Activated naive CD4-positive, alpha-beta T cell treated with anti-CD3 and anti-CD28 coated beads for 36 hours (primary cell): ENCODE results near the gene NCLN. TPM values are rescaled to one million over a fixed set of nuclear protein-coding genes. Genes with fewer than 3 reads are reported as not detected.
"Not testable (repeated sequence)": the region's sequence is repeated elsewhere in the genome, so short reads cannot be mapped to it uniquely, and the experiment has no call there.

Experiments used
- CTCF ChIA-PET: fragments of 350-600 bp; sonication (Branson Sonifier 250); formaldehyde crosslinking; loops from one replicate; lab custom pipeline; 2021; ENCODE audit warnings: antibody characterized with exemption; lab: Charles Lee
- DNase-seq: peaks from one replicate; pipeline ENCODE4 v3.0.0-alpha.2; 2020
- H3K27ac Mint-ChIP-seq: one replicate; pipeline ENCODE4 v1.8.0; 2021; ENCODE audit warnings: mild to moderate bottlenecking, mixed read lengths
- H3K27me3 Mint-ChIP-seq: one replicate; pipeline ENCODE4 v1.8.0; 2021; ENCODE audit warnings: low read depth, mixed read lengths
- H3K36me3 Mint-ChIP-seq: one replicate; pipeline ENCODE4 v1.8.0; 2021; ENCODE audit warnings: low read depth, mixed read lengths
- H3K4me1 Mint-ChIP-seq: one replicate; pipeline ENCODE4 v1.8.0; 2021; ENCODE audit warnings: low read depth, mixed read lengths
- H3K4me3 Mint-ChIP-seq: one replicate; pipeline ENCODE4 v1.8.0; 2021; ENCODE audit warnings: mild to moderate bottlenecking, moderate library complexity, mixed read lengths
- H3K9me3 Mint-ChIP-seq: one replicate; pipeline ENCODE4 v1.8.0; 2021; ENCODE audit warnings: mixed read lengths
- intact Hi-C: fragments of 100-400 bp; cut with micrococcal nuclease; formaldehyde crosslinking; loops from one replicate; pipeline ENCODE4 v1.15.1; 2023
- total RNA-seq, 2 experiments: library from RNA; stranded (reverse); gene quantifications; one replicate each; pipeline ENCODE4 v1.2.3, GENCODE V29; 2021

NCLN gene
- total RNA-seq, 2 experiments from 2014 or later, result 38.4 to 42.9 TPM

GRCh38 chr19:3149089-3149488 lies 36.6 kb upstream of the NCLN start:
- CTCF ChIA-PET, result no interaction called here
- no peak overlapping the region for H3K4me3 Mint-ChIP-seq
- H3K27ac Mint-ChIP-seq, result no peak overlapping the region
- peaks cover 4% of the 10 kb centered on the region for H3K4me1 Mint-ChIP-seq
- H3K36me3 Mint-ChIP-seq, result peaks cover 1% of the 10 kb centered on the region
- intact Hi-C loops, result no loop called here
- H3K9me3 Mint-ChIP-seq, result no peaks in the 10 kb centered on the region
- DNase-seq, result no peak
- no peaks in the 10 kb centered on the region for H3K27me3 Mint-ChIP-seq

DNA sequence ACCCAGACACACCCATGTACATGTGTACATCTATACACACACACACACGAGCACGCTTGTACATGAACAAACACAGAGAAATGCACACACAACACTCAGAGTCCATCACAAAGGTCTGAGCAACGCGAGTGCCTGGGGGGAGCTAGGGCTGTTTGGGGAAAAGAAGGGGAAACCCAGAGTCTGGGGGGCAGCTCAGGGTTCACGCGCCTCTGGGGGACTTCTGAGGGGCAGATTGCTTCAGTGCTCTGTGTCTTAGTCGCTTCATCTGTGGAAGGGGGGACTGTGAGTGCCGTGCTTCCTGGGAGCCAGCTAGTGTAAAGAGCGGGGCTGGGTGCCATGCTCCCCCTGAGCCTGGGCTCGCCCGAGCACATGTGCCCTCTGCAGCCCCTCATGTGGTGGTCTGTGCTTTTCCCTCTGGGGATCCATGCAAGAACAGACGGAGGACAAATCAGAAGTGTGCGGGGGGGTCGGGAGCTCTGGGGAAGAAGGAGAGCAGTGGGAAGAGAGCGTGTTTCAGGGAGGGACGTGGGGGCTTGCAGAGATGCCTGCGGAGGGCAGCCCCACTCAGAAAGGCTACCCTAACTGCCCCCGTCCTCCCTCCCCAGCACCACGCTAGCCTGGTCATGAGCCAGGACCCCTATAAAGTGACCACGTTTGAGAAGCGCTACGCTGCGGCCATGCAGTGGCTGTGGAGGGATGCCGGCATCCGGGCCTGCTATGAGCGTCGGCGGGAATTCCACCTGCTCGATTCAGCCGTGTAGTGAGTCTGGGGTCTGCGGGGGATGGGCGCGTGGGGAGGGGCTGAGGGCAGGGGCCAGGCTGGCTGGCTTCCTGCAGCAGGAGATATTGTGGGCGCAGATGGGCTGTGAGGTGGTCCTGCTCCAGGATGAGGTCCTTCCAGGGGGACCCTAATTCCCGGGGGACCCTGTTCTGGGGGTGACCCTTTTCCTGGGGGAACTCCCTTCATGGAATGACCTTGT lies 35.9 kb upstream of the NCLN start:
- no peak overlapping the region for H3K27ac Mint-ChIP-seq
- H3K27me3 Mint-ChIP-seq, result no peaks in the 10 kb centered on the region
- DNase-seq, result no peak
- H3K4me1 Mint-ChIP-seq, result peaks cover 4% of the 10 kb centered on the region
- peaks cover 1% of the 10 kb centered on the region for H3K36me3 Mint-ChIP-seq
- intact Hi-C loops, result no loop called here
- CTCF ChIA-PET, result no interaction called here
- H3K9me3 Mint-ChIP-seq, result no peaks in the 10 kb centered on the region
- H3K4me3 Mint-ChIP-seq, result no peak overlapping the region

GRCh38 chr19:3150739-3151329 lies 34.9 kb upstream of the NCLN start:
- Mint-ChIP-seq H3K4me1 (peaks cover 4% of the 10 kb centered on the region), H3K9me3 (no peaks in the 10 kb centered on the region), H3K27me3 (no peaks in the 10 kb centered on the region), H3K27ac (no peak overlapping the region), H3K36me3 (peaks cover 3% of the 10 kb centered on the region), H3K4me3 (no peak overlapping the region)
- DNase-seq, result no peak
- CTCF ChIA-PET, result no interaction called here
- intact Hi-C loops, result no loop called here

DNA sequence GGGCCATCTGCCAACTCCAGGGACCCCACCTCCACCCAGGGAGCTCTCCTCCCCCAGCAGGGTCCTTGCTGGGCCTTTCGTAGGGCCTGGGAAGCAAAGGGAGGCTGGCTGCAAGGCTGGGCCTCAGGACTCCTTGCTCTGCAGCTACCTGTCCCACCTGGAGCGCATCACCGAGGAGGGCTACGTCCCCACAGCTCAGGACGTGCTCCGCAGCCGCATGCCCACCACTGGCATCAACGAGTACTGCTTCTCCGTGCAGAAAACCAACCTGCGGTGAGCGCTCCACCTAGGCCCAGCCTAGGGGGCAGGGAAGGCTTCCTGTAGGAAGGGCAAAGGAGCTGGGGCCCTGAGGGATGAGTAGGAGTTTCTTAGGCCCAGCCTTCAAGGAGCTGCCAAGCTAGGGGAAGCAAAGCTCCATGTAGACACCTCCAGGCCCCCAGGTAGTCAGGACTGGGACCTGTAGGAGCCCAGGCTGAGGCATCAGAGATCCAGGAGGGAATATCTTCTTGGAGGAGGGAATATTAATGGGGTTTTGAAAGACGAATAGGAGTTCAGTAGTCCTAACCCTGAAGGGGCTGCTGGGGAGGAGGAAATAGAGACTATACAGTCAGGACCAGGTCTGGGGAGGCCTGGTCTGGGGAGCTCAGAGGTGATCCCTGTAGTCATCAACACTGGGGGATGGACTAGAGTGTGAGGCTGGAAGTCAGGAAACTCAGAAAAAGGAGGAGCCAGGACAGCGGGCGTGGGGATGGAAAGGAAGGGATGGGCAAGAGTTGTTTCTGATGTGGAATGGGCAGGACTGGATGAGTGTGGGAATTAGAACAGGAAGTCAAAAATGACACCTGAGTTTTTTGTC lies 33.9 kb upstream of the NCLN start:
- CTCF ChIA-PET, result no interaction called here
- no peak overlapping the region for H3K4me3 Mint-ChIP-seq
- no peak for DNase-seq
- H3K9me3 Mint-ChIP-seq, result no peaks in the 10 kb centered on the region
- intact Hi-C loops, result no loop called here
- no peak overlapping the region for H3K27ac Mint-ChIP-seq
- H3K36me3 Mint-ChIP-seq, result peaks cover 3% of the 10 kb centered on the region
- no peaks in the 10 kb centered on the region for H3K4me1 Mint-ChIP-seq
- H3K27me3 Mint-ChIP-seq, result no peaks in the 10 kb centered on the region

- Mint-ChIP-seq H3K36me3 (peaks cover 3% of the 10 kb centered on the region), H3K27me3 (no peaks in the 10 kb centered on the region), H3K4me1 (no peaks in the 10 kb centered on the region), H3K4me3 (no peak overlapping the region), H3K27ac (no peak overlapping the region), H3K9me3 (no peaks in the 10 kb centered on the region)
- intact Hi-C loops, result no loop called here
- CTCF ChIA-PET, result interaction anchor here (0.5 to 0.8 kb wide), 2 partner anchors 57 to 412 kb away, joined by 3 read pairs; no protein-coding TSS in a partner anchor
- DNase-seq, result no peak
These were observed 33.3 kb upstream of the NCLN start for GRCh38 chr19:3152419-3152780.

DNA sequence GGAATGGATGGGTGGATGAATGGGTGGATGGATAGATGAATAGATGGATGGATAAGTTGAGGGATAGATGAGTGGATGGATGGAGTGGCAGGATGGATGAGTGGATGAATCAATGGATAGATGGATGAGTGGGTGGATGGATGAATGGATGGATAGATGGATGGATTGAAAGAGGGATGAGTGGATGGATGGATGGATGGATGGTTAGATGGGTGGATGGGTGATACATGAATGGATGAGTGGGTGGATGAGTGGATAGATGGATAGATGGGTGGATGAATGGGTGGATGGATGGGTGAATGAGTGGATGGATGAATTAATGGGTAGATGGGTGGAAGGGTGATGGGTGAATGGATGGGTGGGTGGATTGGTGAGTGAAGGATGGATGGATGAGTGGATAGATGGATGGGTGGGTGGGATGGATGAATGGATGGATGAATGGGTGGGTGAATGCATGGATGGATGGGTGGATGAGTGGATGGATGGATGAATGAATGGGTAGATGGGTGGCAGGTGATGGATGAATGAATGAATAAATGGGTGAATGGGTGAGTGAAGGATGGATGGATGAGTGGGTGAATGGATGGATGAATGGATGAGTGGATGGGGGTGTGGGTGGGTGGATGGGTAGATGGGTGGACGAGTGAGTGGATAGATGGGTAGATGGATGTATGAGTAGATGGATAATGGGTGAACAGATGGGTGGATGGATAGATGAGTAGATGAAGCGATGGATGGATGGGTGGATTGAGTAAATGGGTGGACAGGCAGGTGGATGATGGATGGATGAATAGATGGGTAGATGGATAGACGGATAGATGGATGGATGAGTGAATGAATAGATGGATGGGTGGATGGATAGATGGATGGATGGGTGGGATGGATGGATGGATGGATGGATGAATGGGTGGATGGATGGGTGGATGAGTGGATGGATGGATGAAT lies 32.2 kb upstream of the NCLN start:
- H3K9me3 Mint-ChIP-seq, result no peaks in the 10 kb centered on the region
- CTCF ChIA-PET, result interaction anchor here (0.8 kb wide), 1 partner anchor 58 kb away, joined by 3 read pairs; no protein-coding TSS in a partner anchor
- no peak overlapping the region for H3K4me3 Mint-ChIP-seq
- peaks cover 3% of the 10 kb centered on the region for H3K36me3 Mint-ChIP-seq
- H3K27ac Mint-ChIP-seq, result no peak overlapping the region
- intact Hi-C loops, result no loop called here
- H3K4me1 Mint-ChIP-seq, result no peaks in the 10 kb centered on the region
- H3K27me3 Mint-ChIP-seq, result no peaks in the 10 kb centered on the region
- DNase-seq, result no peak

GRCh38 chr19:3154447-3154846 lies 31.3 kb upstream of the NCLN start:
- H3K9me3 Mint-ChIP-seq, H3K27me3 Mint-ChIP-seq, H3K27ac Mint-ChIP-seq, DNase-seq, H3K4me3 Mint-ChIP-seq, H3K4me1 Mint-ChIP-seq, CTCF ChIA-PET, H3K36me3 Mint-ChIP-seq, intact Hi-C loops: not testable (repeated sequence)

GRCh38 chr19:3154957-3155736 lies 30.6 kb upstream of the NCLN start:
- intact Hi-C loops, result loop anchor here (1.0 kb wide), 3 partner anchors 13 to 25 kb away; no protein-coding TSS in a partner anchor
- CTCF ChIA-PET, result interaction anchor here (1.0 kb wide), 1 partner anchor 47 kb away, joined by 3 read pairs; no protein-coding TSS in a partner anchor
- peaks cover 5% of the 10 kb centered on the region for H3K36me3 Mint-ChIP-seq
- no peaks in the 10 kb centered on the region for H3K27me3 Mint-ChIP-seq
- peak; percentile 97 for DNase-seq
- no peak overlapping the region for H3K4me3 Mint-ChIP-seq
- H3K9me3 Mint-ChIP-seq, result peaks cover 4% of the 10 kb centered on the region
- no peak overlapping the region for H3K27ac Mint-ChIP-seq
- no peaks in the 10 kb centered on the region for H3K4me1 Mint-ChIP-seq

GRCh38 chr19:3157096-3157845 lies 28.5 kb upstream of the NCLN start:
- no peak overlapping the region for H3K4me3 Mint-ChIP-seq
- peak overlapping the region; percentile 16 for H3K27ac Mint-ChIP-seq
- H3K9me3 Mint-ChIP-seq, result peaks cover 7% of the 10 kb centered on the region
- H3K4me1 Mint-ChIP-seq, result peaks cover 11% of the 10 kb centered on the region
- CTCF ChIA-PET, result interaction anchor here (0.7 to 1.5 kb wide), 4 partner anchors 8 to 194 kb away, joined by 3 to 4 read pairs (median 3); no protein-coding TSS in a partner anchor
- intact Hi-C loops, result no loop called here
- no peak for DNase-seq
- H3K27me3 Mint-ChIP-seq, result no peaks in the 10 kb centered on the region
- peaks cover 9% of the 10 kb centered on the region for H3K36me3 Mint-ChIP-seq

- no peaks in the 10 kb centered on the region for H3K27me3 Mint-ChIP-seq
- intact Hi-C loops, result no loop called here
- DNase-seq, result no peak
- H3K4me3 Mint-ChIP-seq, result no peak overlapping the region
- peaks cover 7% of the 10 kb centered on the region for H3K9me3 Mint-ChIP-seq
- peaks cover 9% of the 10 kb centered on the region for H3K36me3 Mint-ChIP-seq
- CTCF ChIA-PET, result interaction anchor here (0.7 to 2.7 kb wide), 8 partner anchors 12 to 209 kb away, joined by 3 to 26 read pairs (median 4); partner anchors contain the start of gene GNA15
- H3K4me1 Mint-ChIP-seq, result peaks cover 19% of the 10 kb centered on the region
- H3K27ac Mint-ChIP-seq, result no peak overlapping the region
These were observed 26.2 kb upstream of the NCLN start for GRCh38 chr19:3159565-3159964.
